Liver (tissue), 9 donors: ENCODE measurements around the gene GPX4. TPM values are rescaled to one million over a fixed set of nuclear protein-coding genes. Genes with fewer than 3 reads are reported as not detected.

Experiments used
- DNase-seq: peaks from one replicate; pipeline ENCODE4 v3.0.0-alpha.2; 2017; ENCODE audit warnings: low spot score
- H3K27ac ChIP-seq, 2 donors: one replicate each; pipeline ENCODE4 v1.7.0; 2013; ENCODE audit warnings: inconsistent platforms in 2 of 2, low read length in 2 of 2, control low read depth in 1 of 2, low read depth in 1 of 2, mild to moderate bottlenecking in 1 of 2
- H3K27me3 ChIP-seq, 4 donors: one replicate each; pipeline versions ENCODE4 v1.6.1 to v1.7.0; 2013; ENCODE audit warnings: low read length in 3 of 4, inconsistent platforms in 1 of 4, mild to moderate bottlenecking in 1 of 4, moderate library complexity in 1 of 4; ENCODE audit not compliant: control insufficient read depth in 4 of 4, insufficient read depth in 4 of 4
- H3K36me3 ChIP-seq, 4 donors: one replicate each; pipeline versions ENCODE4 v1.6.1 to v1.7.0; 2013; ENCODE audit warnings: low read length in 3 of 4, mild to moderate bottlenecking in 3 of 4, low read depth in 1 of 4, moderate library complexity in 1 of 4; ENCODE audit not compliant: control insufficient read depth in 4 of 4, insufficient read depth in 3 of 4
- H3K4me1 ChIP-seq, 4 donors: one replicate each; pipeline versions ENCODE4 v1.6.1 to v1.7.0; 2013; ENCODE audit warnings: low read length in 3 of 4, mild to moderate bottlenecking in 3 of 4, moderate library complexity in 1 of 4; ENCODE audit not compliant: control insufficient read depth in 4 of 4, insufficient read depth in 4 of 4
- H3K4me3 ChIP-seq, 3 donors: one replicate each; pipeline versions ENCODE4 v1.6.1 to v1.7.0; 2013; ENCODE audit warnings: low read length in 3 of 3, control low read depth in 1 of 3, low read depth in 1 of 3, mild to moderate bottlenecking in 1 of 3
- H3K9ac ChIP-seq, 2 donors: one replicate each; pipeline ENCODE4 v1.7.0; 2013; ENCODE audit warnings: low read length in 2 of 2, mild to moderate bottlenecking in 2 of 2, moderate library complexity in 2 of 2, control low read depth in 1 of 2, low read depth in 1 of 2
- H3K9me3 ChIP-seq, 4 donors: one replicate each; pipeline versions ENCODE4 v1.6.1 to v1.7.0; 2013; ENCODE audit warnings: low read length in 3 of 4; ENCODE audit not compliant: control insufficient read depth in 4 of 4
- EGR1 ChIP-seq, 2 donors: IDR thresholded peaks; 2 replicates each; pipeline ENCODE4 v1.6.1; 2016 to 2018; ENCODE audit warnings: antibody characterized with exemption in 2 of 2, low read depth in 2 of 2
- FOXA1 ChIP-seq: IDR thresholded peaks from 2 replicates; pipeline ENCODE4 v1.6.1; 2016; ENCODE audit warnings: antibody characterized with exemption
- FOXA2 ChIP-seq: IDR thresholded peaks from 2 replicates; pipeline ENCODE4 v1.6.1; 2016; ENCODE audit warnings: antibody characterized with exemption
- GABPA ChIP-seq, 2 donors: IDR thresholded peaks in 1 of 2; conservative IDR thresholded peaks in 1 of 2; 2 replicates each; pipeline ENCODE4 v1.6.1; 2016; ENCODE audit warnings: antibody characterized with exemption in 2 of 2, mild to moderate bottlenecking in 1 of 2, moderate library complexity in 1 of 2
- HNF4A ChIP-seq, 2 donors: conservative IDR thresholded peaks; 2 replicates each; pipeline ENCODE4 v1.6.1; 2016; ENCODE audit warnings: antibody characterized with exemption in 2 of 2, mild to moderate bottlenecking in 2 of 2
- HNF4G ChIP-seq: IDR thresholded peaks from 2 replicates; pipeline ENCODE4 v1.6.1; 2016; ENCODE audit warnings: antibody characterized with exemption
- JUND ChIP-seq, 2 donors: IDR thresholded peaks; 2 replicates each; pipeline ENCODE4 v1.6.1; 2016; ENCODE audit warnings: antibody characterized with exemption in 2 of 2
- NR2F2 ChIP-seq: IDR thresholded peaks from 2 replicates; pipeline ENCODE4 v1.6.1; 2016; ENCODE audit warnings: antibody characterized with exemption
- RAD21 ChIP-seq, 2 donors: IDR thresholded peaks; 2 replicates each; pipeline ENCODE4 v1.6.1; 2016; ENCODE audit warnings: antibody characterized with exemption in 2 of 2, mild to moderate bottlenecking in 2 of 2
- RXRA ChIP-seq, 2 donors: IDR thresholded peaks; 2 replicates each; pipeline ENCODE4 v1.6.1; 2017 to 2018; ENCODE audit warnings: antibody characterized with exemption in 2 of 2, mild to moderate bottlenecking in 1 of 2
- SP1 ChIP-seq: IDR thresholded peaks from 2 replicates; pipeline ENCODE4 v1.6.1; 2018; ENCODE audit warnings: antibody characterized with exemption, mild to moderate bottlenecking
- TAF1 ChIP-seq: conservative IDR thresholded peaks from 2 replicates; pipeline ENCODE4 v1.6.1; 2016; ENCODE audit warnings: antibody characterized with exemption, mild to moderate bottlenecking
- YY1 ChIP-seq: IDR thresholded peaks from 2 replicates; pipeline ENCODE4 v1.6.1; 2016; ENCODE audit warnings: antibody characterized with exemption, mild to moderate bottlenecking
- WGBS: extraction: QIAGEN DNeasy Blood & Tissue Kit; methylation state at CpG from one replicate; pipeline ENCODE4 v1.1.7; 2013; 5-methylcytosine and 5-hydroxymethylcytosine counted together
- polyA plus RNA-seq, 2 donors: library from polyadenylated mRNA; stranded (reverse) in 1 of 2; unstranded in 1 of 2; fragments of 200-250 nt in 1 of 2; fragments of >200 nt in 1 of 2; fragmentation: Nextera tagmentation in 1 of 2; extraction: Ambion mirVana in 1 of 2; gene quantifications; one replicate each; pipeline versions ENCODE4 v1.2.1 to v1.2.3, GENCODE V29; 2013 to 2015
- total RNA-seq, 2 donors: library from RNA; depleted of rRNA; stranded (reverse); fragments of >200 nt; gene quantifications; one replicate each; pipeline ENCODE4 v1.2.3, GENCODE V29; 2014
- TF ChIP-seq, protein P1 (sequence below): fragments of 150-350 bp; IDR thresholded peaks from 2 replicates; pipeline ENCODE4 v1.5.1; 2017; ENCODE audit warnings: improper control_type of control experiment, low read depth, low read length; ENCODE audit not compliant: missing input control
- TF ChIP-seq, protein P2 (sequence below): IDR thresholded peaks from 2 replicates; pipeline ENCODE4 v1.6.1; 2016; ENCODE audit warnings: antibody characterized with exemption
- TF ChIP-seq, protein P3 (sequence below): IDR thresholded peaks from 2 replicates; pipeline ENCODE4 v1.6.1; 2016; ENCODE audit warnings: antibody characterized with exemption, mild to moderate bottlenecking
- TF ChIP-seq, protein P4 (sequence below): IDR thresholded peaks from 2 replicates; pipeline ENCODE4 v1.6.1; 2016; ENCODE audit warnings: antibody characterized with exemption
- TF ChIP-seq, protein P5 (sequence below): IDR thresholded peaks from 2 replicates; pipeline ENCODE4 v1.6.1; 2016; ENCODE audit warnings: antibody characterized with exemption
- donor health status: healthy.
- donor health status: healthy.
- donor health status: healthy.
- donor health status: healthy.
- donor health status: healthy.

The GPX4 gene
- total and polyA plus RNA-seq, 4 donors = 122 to 558 (median 298) TPM

DNA sequence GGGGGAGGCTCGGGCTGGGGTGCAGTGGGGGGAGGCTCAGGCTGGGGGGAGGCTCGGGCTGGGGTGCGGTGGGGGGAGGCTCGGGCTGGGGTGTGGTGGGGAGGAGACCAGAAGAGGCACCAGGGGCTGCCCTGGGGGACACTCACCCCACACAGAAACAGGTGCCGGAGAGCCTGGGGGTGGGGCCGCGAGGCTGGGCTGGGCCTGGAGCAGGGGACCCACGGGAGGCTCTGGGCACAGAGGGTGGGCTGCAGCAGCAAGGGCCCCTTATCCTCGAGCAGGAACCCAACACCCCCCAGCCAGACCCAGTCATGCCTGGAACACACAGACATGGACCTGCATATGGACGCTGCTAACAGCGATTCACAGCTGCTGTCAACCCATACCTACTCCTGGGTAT lies 34.3 kb downstream of the GPX4 start:
- H3K9me3 ChIP-seq = no peaks in the 10 kb centered on the region
- H3K27me3 ChIP-seq = no peaks in the 10 kb centered on the region
- H3K36me3 ChIP-seq = peaks cover 4 to 14% (median 7%) of the 10 kb centered on the region in 4 donors
- TF ChIP-seq HNF4G = no peak
- TF ChIP-seq HNF4A (conservative IDR thresholded peaks at IDR 0.05) = no peak
- TF ChIP-seq, protein P1, sequence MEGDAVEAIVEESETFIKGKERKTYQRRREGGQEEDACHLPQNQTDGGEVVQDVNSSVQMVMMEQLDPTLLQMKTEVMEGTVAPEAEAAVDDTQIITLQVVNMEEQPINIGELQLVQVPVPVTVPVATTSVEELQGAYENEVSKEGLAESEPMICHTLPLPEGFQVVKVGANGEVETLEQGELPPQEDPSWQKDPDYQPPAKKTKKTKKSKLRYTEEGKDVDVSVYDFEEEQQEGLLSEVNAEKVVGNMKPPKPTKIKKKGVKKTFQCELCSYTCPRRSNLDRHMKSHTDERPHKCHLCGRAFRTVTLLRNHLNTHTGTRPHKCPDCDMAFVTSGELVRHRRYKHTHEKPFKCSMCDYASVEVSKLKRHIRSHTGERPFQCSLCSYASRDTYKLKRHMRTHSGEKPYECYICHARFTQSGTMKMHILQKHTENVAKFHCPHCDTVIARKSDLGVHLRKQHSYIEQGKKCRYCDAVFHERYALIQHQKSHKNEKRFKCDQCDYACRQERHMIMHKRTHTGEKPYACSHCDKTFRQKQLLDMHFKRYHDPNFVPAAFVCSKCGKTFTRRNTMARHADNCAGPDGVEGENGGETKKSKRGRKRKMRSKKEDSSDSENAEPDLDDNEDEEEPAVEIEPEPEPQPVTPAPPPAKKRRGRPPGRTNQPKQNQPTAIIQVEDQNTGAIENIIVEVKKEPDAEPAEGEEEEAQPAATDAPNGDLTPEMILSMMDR = no peak
- TF ChIP-seq, protein P2, sequence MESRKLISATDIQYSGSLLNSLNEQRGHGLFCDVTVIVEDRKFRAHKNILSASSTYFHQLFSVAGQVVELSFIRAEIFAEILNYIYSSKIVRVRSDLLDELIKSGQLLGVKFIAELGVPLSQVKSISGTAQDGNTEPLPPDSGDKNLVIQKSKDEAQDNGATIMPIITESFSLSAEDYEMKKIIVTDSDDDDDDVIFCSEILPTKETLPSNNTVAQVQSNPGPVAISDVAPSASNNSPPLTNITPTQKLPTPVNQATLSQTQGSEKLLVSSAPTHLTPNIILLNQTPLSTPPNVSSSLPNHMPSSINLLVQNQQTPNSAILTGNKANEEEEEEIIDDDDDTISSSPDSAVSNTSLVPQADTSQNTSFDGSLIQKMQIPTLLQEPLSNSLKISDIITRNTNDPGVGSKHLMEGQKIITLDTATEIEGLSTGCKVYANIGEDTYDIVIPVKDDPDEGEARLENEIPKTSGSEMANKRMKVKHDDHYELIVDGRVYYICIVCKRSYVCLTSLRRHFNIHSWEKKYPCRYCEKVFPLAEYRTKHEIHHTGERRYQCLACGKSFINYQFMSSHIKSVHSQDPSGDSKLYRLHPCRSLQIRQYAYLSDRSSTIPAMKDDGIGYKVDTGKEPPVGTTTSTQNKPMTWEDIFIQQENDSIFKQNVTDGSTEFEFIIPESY = no peak
- no peak for TF ChIP-seq FOXA2
- H3K4me1 ChIP-seq = no peaks in the 10 kb centered on the region
- no peak overlapping the region for H3K9ac ChIP-seq
- no peak overlapping the region for H3K4me3 ChIP-seq
- 94% methylated on average over 10 of the region's 11 CpGs for WGBS
- DNase-seq = no peak
- H3K27ac ChIP-seq = no peak overlapping the region

DNA sequence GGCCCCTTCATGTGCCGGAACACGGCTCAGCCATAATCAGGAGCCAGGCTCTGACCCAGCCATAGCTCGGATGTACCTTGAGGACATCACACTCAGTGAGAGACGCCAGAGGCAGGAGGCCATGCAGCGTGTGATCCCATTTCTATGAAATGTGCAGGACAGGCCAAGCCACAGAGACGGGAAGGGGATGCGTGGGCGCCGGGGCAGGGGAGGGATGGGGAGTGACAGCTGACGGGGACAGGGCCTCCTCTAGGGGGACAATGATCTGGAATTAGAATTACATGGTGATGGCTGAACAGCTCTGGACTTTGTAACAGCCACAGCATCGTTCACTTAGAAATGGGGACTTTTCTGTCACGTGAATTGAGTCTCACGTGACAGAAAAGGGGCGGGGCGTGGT lies 35.3 kb downstream of the GPX4 start:
- WGBS = 94% methylated on average over 15 of the region's 15 CpGs
- H3K9ac ChIP-seq = no peak overlapping the region
- no peak for DNase-seq
- H3K36me3 ChIP-seq = peaks cover 4 to 22% (median 9%) of the 10 kb centered on the region in 4 donors
- no peak overlapping the region for H3K27ac ChIP-seq
- TF ChIP-seq, protein P3, sequence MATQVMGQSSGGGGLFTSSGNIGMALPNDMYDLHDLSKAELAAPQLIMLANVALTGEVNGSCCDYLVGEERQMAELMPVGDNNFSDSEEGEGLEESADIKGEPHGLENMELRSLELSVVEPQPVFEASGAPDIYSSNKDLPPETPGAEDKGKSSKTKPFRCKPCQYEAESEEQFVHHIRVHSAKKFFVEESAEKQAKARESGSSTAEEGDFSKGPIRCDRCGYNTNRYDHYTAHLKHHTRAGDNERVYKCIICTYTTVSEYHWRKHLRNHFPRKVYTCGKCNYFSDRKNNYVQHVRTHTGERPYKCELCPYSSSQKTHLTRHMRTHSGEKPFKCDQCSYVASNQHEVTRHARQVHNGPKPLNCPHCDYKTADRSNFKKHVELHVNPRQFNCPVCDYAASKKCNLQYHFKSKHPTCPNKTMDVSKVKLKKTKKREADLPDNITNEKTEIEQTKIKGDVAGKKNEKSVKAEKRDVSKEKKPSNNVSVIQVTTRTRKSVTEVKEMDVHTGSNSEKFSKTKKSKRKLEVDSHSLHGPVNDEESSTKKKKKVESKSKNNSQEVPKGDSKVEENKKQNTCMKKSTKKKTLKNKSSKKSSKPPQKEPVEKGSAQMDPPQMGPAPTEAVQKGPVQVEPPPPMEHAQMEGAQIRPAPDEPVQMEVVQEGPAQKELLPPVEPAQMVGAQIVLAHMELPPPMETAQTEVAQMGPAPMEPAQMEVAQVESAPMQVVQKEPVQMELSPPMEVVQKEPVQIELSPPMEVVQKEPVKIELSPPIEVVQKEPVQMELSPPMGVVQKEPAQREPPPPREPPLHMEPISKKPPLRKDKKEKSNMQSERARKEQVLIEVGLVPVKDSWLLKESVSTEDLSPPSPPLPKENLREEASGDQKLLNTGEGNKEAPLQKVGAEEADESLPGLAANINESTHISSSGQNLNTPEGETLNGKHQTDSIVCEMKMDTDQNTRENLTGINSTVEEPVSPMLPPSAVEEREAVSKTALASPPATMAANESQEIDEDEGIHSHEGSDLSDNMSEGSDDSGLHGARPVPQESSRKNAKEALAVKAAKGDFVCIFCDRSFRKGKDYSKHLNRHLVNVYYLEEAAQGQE = no peak
- TF ChIP-seq, protein P4, sequence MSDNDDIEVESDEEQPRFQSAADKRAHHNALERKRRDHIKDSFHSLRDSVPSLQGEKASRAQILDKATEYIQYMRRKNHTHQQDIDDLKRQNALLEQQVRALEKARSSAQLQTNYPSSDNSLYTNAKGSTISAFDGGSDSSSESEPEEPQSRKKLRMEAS = no peak
- TF ChIP-seq, protein P5, sequence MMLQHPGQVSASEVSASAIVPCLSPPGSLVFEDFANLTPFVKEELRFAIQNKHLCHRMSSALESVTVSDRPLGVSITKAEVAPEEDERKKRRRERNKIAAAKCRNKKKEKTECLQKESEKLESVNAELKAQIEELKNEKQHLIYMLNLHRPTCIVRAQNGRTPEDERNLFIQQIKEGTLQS = no peak
- TF ChIP-seq YY1 = no peak
- TF ChIP-seq, protein P2 = no peak
- TF ChIP-seq JUND (IDR thresholded peaks at IDR 0.05) = no peak
- no peak for TF ChIP-seq RAD21 (IDR thresholded peaks at IDR 0.05)
- no peak for TF ChIP-seq FOXA2
- no peak for TF ChIP-seq EGR1 (IDR thresholded peaks at IDR 0.05; ENCODE audit: low read depth in 2 of 2)
- no peak for TF ChIP-seq NR2F2
- TF ChIP-seq SP1 = no peak
- no peak for TF ChIP-seq GABPA (IDR thresholded peaks at IDR 0.05 in 1 of 2, conservative IDR thresholded peaks at IDR 0.05 in 1 of 2)
- TF ChIP-seq TAF1 = no peak
- no peak for TF ChIP-seq FOXA1
- TF ChIP-seq HNF4A (conservative IDR thresholded peaks at IDR 0.05) = no peak
- TF ChIP-seq, protein P1 = no peak
- no peak for TF ChIP-seq HNF4G
- no peak for TF ChIP-seq RXRA (IDR thresholded peaks at IDR 0.05)
- H3K27me3 ChIP-seq = no peaks in the 10 kb centered on the region
- no peak overlapping the region for H3K4me3 ChIP-seq
- H3K4me1 ChIP-seq = no peaks in the 10 kb centered on the region
- no peaks in the 10 kb centered on the region for H3K9me3 ChIP-seq
